NCI-H2227 (cell line): ENCODE results near the gene ME3.

ENCODE experiments used
- DNase-seq: peaks from one replicate; lab custom pipeline; 2025; ENCODE audit not compliant: unreplicated experiment; lab: John Stamatoyannopoulos, UW

The ME3 gene

GRCh38 chr11:86495351-86495750, 177.1 kb downstream of the ME3 start:
- DNase-seq = no peak

GRCh38 chr11:86492370-86493010, 179.9 kb downstream of the ME3 start:
- DNase-seq = no peak

- DNase-seq = no peak
These were observed 181.4 kb downstream of the ME3 start for GRCh38 chr11:86491027-86491426.

- DNase-seq = no peak
These were observed 181.8 kb downstream of the ME3 start for GRCh38 chr11:86490582-86490981.

GRCh38 chr11:86489442-86489841, 183.0 kb downstream of the ME3 start:
- DNase-seq = no peak

- no peak for DNase-seq
These were observed 183.9 kb downstream of the ME3 start for GRCh38 chr11:86488553-86488952.

- DNase-seq = no peak
These were observed 184.7 kb downstream of the ME3 start for GRCh38 chr11:86487671-86488070.

- no peak for DNase-seq
These were observed 186.0 kb downstream of the ME3 start for GRCh38 chr11:86486261-86487030.

- no peak for DNase-seq
These were observed 187.6 kb downstream of the ME3 start for GRCh38 chr11:86484795-86485166.

GRCh38 chr11:86483940-86484794, 188.2 kb downstream of the ME3 start:
- peak; percentile 13 for DNase-seq

GRCh38 chr11:86483610-86483939, 188.8 kb downstream of the ME3 start:
- DNase-seq = no peak

- no peak for DNase-seq
These were observed 189.7 kb downstream of the ME3 start for GRCh38 chr11:86482692-86483091.

- DNase-seq = no peak
These were observed 191.0 kb downstream of the ME3 start for GRCh38 chr11:86481399-86481798.

GRCh38 chr11:86478348-86478747, 194.1 kb downstream of the ME3 start:
- no peak for DNase-seq

- DNase-seq = no peak
These were observed 194.8 kb downstream of the ME3 start for GRCh38 chr11:86477495-86478155.

GRCh38 chr11:86476109-86476861, 196.1 kb downstream of the ME3 start:
- no peak for DNase-seq

GRCh38 chr11:86475027-86475426, 197.4 kb downstream of the ME3 start:
- no peak for DNase-seq

- DNase-seq = no peak
These were observed 198.2 kb downstream of the ME3 start for GRCh38 chr11:86473991-86474833.

- no peak for DNase-seq
These were observed 202.7 kb downstream of the ME3 start for GRCh38 chr11:86469491-86470388.
